HepG2 (cell line): ENCODE data around the gene PSMB2. TPM values are rescaled to one million over a fixed set of nuclear protein-coding genes. Genes with fewer than 3 reads are reported as not detected.

Experiments
- AKAP8 ChIP-seq: sonication (generic); formaldehyde crosslinking; IDR thresholded peaks from 2 replicates; pipeline ENCODE4 v1.5.1; 2020; ENCODE audit warnings: mild to moderate bottlenecking, missing genetic modification reagents
- ATF6 ChIP-seq: sonication (generic); formaldehyde crosslinking; conservative IDR thresholded peaks from 2 replicates; pipeline ENCODE4 v1.4.0; 2020; ENCODE audit warnings: missing genetic modification reagents
- ATF7 ChIP-seq, 2 experiments: fragments of 450-650 bp in 1 of 2; sonication (generic) in 1 of 2; formaldehyde crosslinking in 1 of 2; IDR thresholded peaks; 2 replicates each; pipeline versions ENCODE4 v1.4.0 to v1.6.1; 2016 to 2020; ENCODE audit warnings: antibody characterized with exemption in 1 of 2, mild to moderate bottlenecking in 1 of 2, missing genetic modification reagents in 1 of 2
- CEBPB ChIP-seq: IDR thresholded peaks from 2 replicates; pipeline ENCODE4 v1.6.1; 2011; ENCODE audit warnings: low read depth, low read length, improper control_type of control experiment, borderline replicate concordance
- DPF2 ChIP-seq: sonication (generic); formaldehyde crosslinking; IDR thresholded peaks from 2 replicates; pipeline ENCODE4 v1.4.0; 2020; ENCODE audit warnings: mild to moderate bottlenecking, low read depth, missing genetic modification reagents, borderline replicate concordance
- HHEX ChIP-seq: IDR thresholded peaks from 2 replicates; pipeline ENCODE4 v1.6.1; 2016; ENCODE audit warnings: control low read depth
- HNRNPLL ChIP-seq: fragments of 200-400 bp; formaldehyde crosslinking; IDR thresholded peaks from 2 replicates; pipeline ENCODE4 v1.6.1; 2017; ENCODE audit warnings: mild to moderate bottlenecking, low read depth, low read length; ENCODE audit not compliant: poor library complexity, severe bottlenecking
- IRF2 ChIP-seq: IDR thresholded peaks from 2 replicates; pipeline ENCODE4 v1.6.1; 2018; ENCODE audit warnings: missing genetic modification reagents, missing compliant biosample characterization
- MEIS1 ChIP-seq: sonication (generic); formaldehyde crosslinking; IDR thresholded peaks from 2 replicates; pipeline ENCODE4 v1.9.0; 2021; ENCODE audit warnings: mild to moderate bottlenecking, missing genetic modification reagents, moderate library complexity, borderline replicate concordance
- MTA1 ChIP-seq: sonication (generic); formaldehyde crosslinking; IDR thresholded peaks from 2 replicates; pipeline ENCODE4 v1.4.0; 2020; ENCODE audit warnings: missing genetic modification reagents, mild to moderate bottlenecking, borderline replicate concordance
- MXD4 ChIP-seq: IDR thresholded peaks from 2 replicates; pipeline ENCODE4 v1.6.1; 2016; ENCODE audit warnings: mild to moderate bottlenecking, missing biosample characterization, missing genetic modification reagents
- PAX8 ChIP-seq: sonication (generic); formaldehyde crosslinking; IDR thresholded peaks from 2 replicates; pipeline ENCODE4 v1.8.0; 2022; ENCODE audit warnings: mild to moderate bottlenecking, missing genetic modification reagents, borderline replicate concordance
- RBM22 ChIP-seq: fragments of 200-400 bp; formaldehyde crosslinking; optimal IDR thresholded peaks from 2 replicates; pipeline ENCODE3; 2017; ENCODE audit warnings: mild to moderate bottlenecking, low read length, moderate library complexity
- SAP130 ChIP-seq: IDR thresholded peaks from 2 replicates; pipeline ENCODE4 v1.6.1; 2016; ENCODE audit warnings: low read depth
- SPEN ChIP-seq: sonication (generic); formaldehyde crosslinking; IDR thresholded peaks from 2 replicates; pipeline ENCODE4 v1.5.1; 2020; ENCODE audit warnings: low read depth, mild to moderate bottlenecking, missing genetic modification reagents
- SRF ChIP-seq: IDR thresholded peaks from 2 replicates; pipeline ENCODE4 v1.6.1; 2011; ENCODE audit warnings: mild to moderate bottlenecking, low read depth, low read length, moderate library complexity
- TEAD3 ChIP-seq: optimal IDR thresholded peaks from 2 replicates; pipeline ENCODE3; 2016; ENCODE audit warnings: borderline replicate concordance
- THAP7 ChIP-seq: sonication (generic); formaldehyde crosslinking; IDR thresholded peaks from 2 replicates; pipeline ENCODE4 v1.8.1; 2023; ENCODE audit warnings: mild to moderate bottlenecking, missing genetic modification reagents
- ZFP1 ChIP-seq: IDR thresholded peaks from 2 replicates; pipeline ENCODE4 v1.6.1; 2016
- ZNF224 ChIP-seq: sonication (generic); formaldehyde crosslinking; IDR thresholded peaks from 2 replicates; pipeline ENCODE4 v1.5.0; 2020; ENCODE audit warnings: mild to moderate bottlenecking, missing genetic modification reagents
- ZNF713 ChIP-seq: sonication (generic); formaldehyde crosslinking; IDR thresholded peaks from 2 replicates; pipeline ENCODE4 v1.4.0; 2020; ENCODE audit warnings: mild to moderate bottlenecking, missing genetic modification reagents
- ZSCAN21 ChIP-seq: sonication (generic); formaldehyde crosslinking; IDR thresholded peaks from 2 replicates; pipeline ENCODE4 v1.8.0; 2022; ENCODE audit warnings: mild to moderate bottlenecking, missing genetic modification reagents, moderate library complexity, borderline replicate concordance
- polyA plus RNA-seq, 8 experiments: library from polyadenylated mRNA; depleted of rRNA in 3 of 8; stranded (reverse) in 7 of 8; unstranded in 1 of 8; fragments of >200 nt; fragmentation: Illumina TruSeq in 4 of 8; extraction: Trizol in 4 of 8; gene quantifications; 2 replicates each; pipeline versions ENCODE4 v1.2.1 to v1.2.3, GENCODE V29; 2011 to 2016; ENCODE audit warnings: low read depth in 4 of 8, missing spikeins in 1 of 8, mixed read lengths in 1 of 8; ENCODE audit not compliant: insufficient read depth in 1 of 8
- total RNA-seq, 5 experiments: library from RNA; depleted of rRNA; stranded (reverse); fragments of >200 nt; fragmentation: Illumina TruSeq; extraction: Trizol; gene quantifications; 2 replicates each; pipeline ENCODE4 v1.2.3, GENCODE V29; 2016; ENCODE audit warnings: low read depth in 1 of 5
- TF ChIP-seq, protein P1 (sequence below): sonication (generic); formaldehyde crosslinking; IDR thresholded peaks from 2 replicates; pipeline ENCODE4 v1.8.1; 2023; ENCODE audit warnings: mild to moderate bottlenecking, missing genetic modification reagents
- TF ChIP-seq, protein P2 (sequence below): sonication (generic); formaldehyde crosslinking; IDR thresholded peaks from 2 replicates; pipeline ENCODE4 v1.4.0; 2020; ENCODE audit warnings: missing genetic modification reagents
- TF ChIP-seq, protein P3 (sequence below): sonication (generic); formaldehyde crosslinking; IDR thresholded peaks from 2 replicates; pipeline ENCODE4 v1.4.0; 2020; ENCODE audit warnings: missing genetic modification reagents

PSMB2 gene
- total and polyA plus RNA-seq, 2 of the 13 experiments (the other 11 are each of a cell fraction or from before 2014, with no cell fraction given) = 60.6 to 62.2 TPM

DNA sequence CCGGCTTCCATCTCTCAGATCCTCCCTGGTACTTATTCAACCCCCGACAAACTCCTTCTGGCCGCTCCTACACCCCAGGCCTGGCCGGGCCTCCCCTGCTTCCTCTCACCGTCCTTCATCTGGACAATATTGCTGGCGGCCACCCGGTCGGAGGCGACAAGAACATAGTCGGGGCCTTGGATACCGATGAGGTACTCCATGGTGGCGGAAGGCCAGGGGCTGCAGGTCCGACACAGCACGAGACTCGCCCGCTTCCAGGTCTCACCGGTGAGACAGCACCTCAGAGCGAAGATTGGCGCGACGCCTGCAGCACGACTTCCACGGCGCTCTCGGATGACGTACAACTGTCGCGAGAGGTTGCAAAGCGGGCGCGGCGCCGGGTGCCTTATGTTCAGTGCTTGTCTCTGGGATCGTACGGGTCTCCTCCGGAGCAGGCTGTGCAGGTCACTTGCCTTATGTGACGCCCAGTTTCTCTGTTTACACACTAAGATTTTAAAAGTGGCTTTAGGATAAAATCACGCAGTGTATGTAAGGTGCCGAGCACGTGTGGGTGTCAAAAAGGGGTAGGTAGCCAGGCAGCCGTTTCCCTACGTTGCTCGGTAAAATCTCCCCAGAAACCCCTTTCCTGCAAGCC lies at the start of gene PSMB2 (continued):
- TF ChIP-seq, protein P1, sequence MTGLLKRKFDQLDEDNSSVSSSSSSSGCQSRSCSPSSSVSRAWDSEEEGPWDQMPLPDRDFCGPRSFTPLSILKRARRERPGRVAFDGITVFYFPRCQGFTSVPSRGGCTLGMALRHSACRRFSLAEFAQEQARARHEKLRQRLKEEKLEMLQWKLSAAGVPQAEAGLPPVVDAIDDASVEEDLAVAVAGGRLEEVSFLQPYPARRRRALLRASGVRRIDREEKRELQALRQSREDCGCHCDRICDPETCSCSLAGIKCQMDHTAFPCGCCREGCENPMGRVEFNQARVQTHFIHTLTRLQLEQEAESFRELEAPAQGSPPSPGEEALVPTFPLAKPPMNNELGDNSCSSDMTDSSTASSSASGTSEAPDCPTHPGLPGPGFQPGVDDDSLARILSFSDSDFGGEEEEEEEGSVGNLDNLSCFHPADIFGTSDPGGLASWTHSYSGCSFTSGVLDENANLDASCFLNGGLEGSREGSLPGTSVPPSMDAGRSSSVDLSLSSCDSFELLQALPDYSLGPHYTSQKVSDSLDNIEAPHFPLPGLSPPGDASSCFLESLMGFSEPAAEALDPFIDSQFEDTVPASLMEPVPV = no peak
- no peak for TF ChIP-seq ZNF224 (CRISPR knock-in tag)
- peak; percentile 31; the same call in 1 of the 2 replicates for TF ChIP-seq ZFP1 (CRISPR knock-in tag)
- peak; percentile 98 for TF ChIP-seq SPEN (CRISPR knock-in tag)
- TF ChIP-seq SAP130 (CRISPR knock-in tag) = peak; percentile 99
- no peak for TF ChIP-seq RBM22
- TF ChIP-seq HNRNPLL = peak; percentile 76
- TF ChIP-seq MXD4 (CRISPR knock-in tag) = peak; percentile 93
- peak; percentile 64 for TF ChIP-seq TEAD3 (CRISPR knock-in tag)
- peak; percentile 77 for TF ChIP-seq ZSCAN21 (CRISPR knock-in tag)
- TF ChIP-seq ATF6 (CRISPR knock-in tag) = no peak
- no peak for TF ChIP-seq PAX8
- TF ChIP-seq, protein P2, sequence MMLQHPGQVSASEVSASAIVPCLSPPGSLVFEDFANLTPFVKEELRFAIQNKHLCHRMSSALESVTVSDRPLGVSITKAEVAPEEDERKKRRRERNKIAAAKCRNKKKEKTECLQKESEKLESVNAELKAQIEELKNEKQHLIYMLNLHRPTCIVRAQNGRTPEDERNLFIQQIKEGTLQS = peak; percentile 27; the same call in 1 of the 2 replicates
- TF ChIP-seq DPF2 (CRISPR knock-in tag) = no peak
- no peak for TF ChIP-seq CEBPB
- TF ChIP-seq ATF7 (IDR thresholded peaks at IDR 0.05) = no peak
- peak; percentile 59; the same call in 1 of the 2 replicates for TF ChIP-seq ATF7 (CRISPR knock-in tag; IDR thresholded peaks at IDR 0.05)
- TF ChIP-seq HHEX = no peak
- TF ChIP-seq MEIS1 = peak; percentile 29; the same call in 1 of the 2 replicates
- 0 out of 2 replicates have a peak, but pooled peaks have one; percentile 27 for TF ChIP-seq MTA1 (CRISPR knock-in tag)
- peak; percentile 96 for TF ChIP-seq IRF2 (CRISPR knock-in tag)
- TF ChIP-seq THAP7 (CRISPR knock-in tag) = 0 out of 2 replicates have a peak, but pooled peaks have one; percentile 34
- no peak for TF ChIP-seq AKAP8
- peak; percentile 53; the same call in 1 of the 2 replicates for TF ChIP-seq SRF
- TF ChIP-seq ZNF713 (CRISPR knock-in tag) = 0 out of 2 replicates have a peak, but pooled peaks have one; percentile 71
- TF ChIP-seq, protein P3, sequence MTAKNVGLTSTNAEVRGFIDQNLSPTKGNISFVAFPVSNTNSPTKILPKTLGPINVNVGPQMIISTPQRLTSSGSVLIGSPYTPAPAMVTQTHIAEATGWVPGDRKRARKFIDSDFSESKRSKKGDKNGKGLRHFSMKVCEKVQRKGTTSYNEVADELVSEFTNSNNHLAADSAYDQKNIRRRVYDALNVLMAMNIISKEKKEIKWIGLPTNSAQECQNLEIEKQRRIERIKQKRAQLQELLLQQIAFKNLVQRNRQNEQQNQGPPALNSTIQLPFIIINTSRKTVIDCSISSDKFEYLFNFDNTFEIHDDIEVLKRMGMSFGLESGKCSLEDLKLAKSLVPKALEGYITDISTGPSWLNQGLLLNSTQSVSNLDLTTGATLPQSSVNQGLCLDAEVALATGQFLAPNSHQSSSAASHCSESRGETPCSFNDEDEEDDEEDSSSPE (CRISPR knock-in tag) = peak; percentile 89
